LNCAP (cell line): ENCODE measurements around the gene MYO7B.

Source experiments
- TF ChIP-seq, protein P1 (sequence below): fragments of 450-650 bp; IDR thresholded peaks from 2 replicates; pipeline ENCODE4 v1.5.1; 2017; ENCODE audit warnings: mild to moderate bottlenecking

The MYO7B gene

DNA sequence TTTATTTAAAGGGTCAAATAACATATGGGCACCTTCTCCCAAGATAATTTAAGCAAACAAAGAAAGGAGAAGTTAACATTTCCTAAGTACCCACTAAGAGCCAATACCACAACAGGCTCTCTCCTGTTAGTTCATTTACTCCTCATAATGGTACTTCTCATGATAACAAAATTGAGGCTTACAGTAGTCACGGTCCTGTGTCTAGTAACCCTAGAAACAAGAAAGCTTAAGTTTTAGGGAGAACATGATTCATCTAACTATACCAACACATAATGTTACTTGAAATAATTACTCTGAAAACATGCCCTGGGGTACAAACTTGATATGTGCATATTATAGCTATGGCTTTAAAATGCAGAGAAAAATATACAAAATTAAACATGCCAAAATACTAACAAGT is 29.0 kb upstream of the MYO7B start:
- TF ChIP-seq, protein P1, sequence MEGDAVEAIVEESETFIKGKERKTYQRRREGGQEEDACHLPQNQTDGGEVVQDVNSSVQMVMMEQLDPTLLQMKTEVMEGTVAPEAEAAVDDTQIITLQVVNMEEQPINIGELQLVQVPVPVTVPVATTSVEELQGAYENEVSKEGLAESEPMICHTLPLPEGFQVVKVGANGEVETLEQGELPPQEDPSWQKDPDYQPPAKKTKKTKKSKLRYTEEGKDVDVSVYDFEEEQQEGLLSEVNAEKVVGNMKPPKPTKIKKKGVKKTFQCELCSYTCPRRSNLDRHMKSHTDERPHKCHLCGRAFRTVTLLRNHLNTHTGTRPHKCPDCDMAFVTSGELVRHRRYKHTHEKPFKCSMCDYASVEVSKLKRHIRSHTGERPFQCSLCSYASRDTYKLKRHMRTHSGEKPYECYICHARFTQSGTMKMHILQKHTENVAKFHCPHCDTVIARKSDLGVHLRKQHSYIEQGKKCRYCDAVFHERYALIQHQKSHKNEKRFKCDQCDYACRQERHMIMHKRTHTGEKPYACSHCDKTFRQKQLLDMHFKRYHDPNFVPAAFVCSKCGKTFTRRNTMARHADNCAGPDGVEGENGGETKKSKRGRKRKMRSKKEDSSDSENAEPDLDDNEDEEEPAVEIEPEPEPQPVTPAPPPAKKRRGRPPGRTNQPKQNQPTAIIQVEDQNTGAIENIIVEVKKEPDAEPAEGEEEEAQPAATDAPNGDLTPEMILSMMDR, result no peak

DNA sequence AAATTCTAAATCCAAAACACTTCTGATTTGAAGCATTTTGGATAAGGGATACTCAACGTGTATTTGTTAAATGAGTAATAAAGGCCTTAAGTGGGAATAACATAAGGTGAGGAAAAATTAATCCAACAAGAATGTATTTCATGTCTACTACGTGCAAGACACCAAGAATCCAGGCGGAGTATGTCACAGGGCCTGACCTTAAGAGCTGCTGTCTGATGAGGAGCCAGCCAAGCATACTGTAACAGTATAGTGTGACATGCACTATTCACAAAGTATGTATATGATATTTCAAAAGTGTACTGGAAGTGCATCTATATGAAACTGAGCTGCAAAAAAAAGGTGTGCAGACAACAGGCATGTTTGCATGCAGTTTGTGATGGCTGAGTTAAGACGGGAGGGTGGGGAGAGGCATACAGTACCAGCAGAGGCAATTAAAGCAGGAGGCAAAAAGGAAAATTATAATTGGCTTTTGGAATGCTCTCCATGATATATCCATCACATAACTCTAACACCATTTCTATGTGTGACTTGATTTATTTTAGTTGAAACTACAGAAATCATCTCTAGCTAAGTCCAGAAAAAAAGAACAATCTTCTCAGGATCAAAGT is 27.4 kb upstream of the MYO7B start:
- TF ChIP-seq, protein P1, result no peak

DNA sequence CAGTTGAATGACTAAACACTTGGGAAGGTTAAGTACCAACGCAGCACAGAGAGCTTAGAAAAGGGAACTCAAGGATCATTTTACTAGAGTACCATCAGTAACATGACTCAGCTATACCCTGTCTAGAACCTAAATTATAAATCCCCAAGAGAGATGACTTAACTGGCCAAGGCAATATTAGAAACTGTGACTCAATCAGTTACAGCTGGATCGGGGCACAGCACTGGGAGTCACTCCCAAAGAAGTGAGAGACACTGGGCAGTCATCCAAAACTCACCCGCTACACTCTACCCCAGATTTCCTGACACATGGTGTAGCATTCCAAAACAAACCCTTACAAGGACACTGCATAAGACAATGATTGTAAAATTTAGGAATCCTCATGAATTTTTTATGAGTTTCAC is 26.9 kb upstream of the MYO7B start:
- TF ChIP-seq, protein P1, result no peak

GRCh38 chr2:127510073-127510472 is 25.4 kb upstream of the MYO7B start:
- TF ChIP-seq, protein P1, result no peak

DNA sequence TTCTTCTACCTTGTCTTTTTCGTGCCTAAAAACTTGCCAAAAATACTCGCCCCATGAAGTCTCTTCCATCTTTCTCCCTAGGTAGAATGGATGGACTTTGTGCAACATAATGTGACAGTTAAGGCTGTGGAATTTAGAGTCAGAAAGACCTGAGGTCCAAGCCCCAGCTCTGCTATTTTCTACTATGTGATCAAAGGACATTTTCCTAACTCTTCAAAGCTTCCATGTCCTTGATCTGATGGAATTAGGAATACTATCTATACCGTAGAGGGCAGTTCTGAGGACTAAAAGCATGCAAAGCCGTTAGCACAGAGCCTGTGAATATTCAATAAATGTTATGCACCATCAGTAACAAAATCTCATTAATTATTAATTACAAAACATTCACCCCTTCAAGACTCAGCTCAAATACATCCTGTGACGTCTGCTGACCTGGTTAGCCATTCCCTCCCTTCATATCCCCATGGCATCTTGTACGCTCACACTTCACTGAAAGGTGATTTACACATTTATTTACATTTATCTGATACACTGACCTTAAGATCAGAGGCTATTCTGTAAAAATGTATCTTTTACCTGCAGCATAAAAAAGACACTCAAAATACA is 24.3 kb upstream of the MYO7B start:
- TF ChIP-seq, protein P1, result no peak

DNA sequence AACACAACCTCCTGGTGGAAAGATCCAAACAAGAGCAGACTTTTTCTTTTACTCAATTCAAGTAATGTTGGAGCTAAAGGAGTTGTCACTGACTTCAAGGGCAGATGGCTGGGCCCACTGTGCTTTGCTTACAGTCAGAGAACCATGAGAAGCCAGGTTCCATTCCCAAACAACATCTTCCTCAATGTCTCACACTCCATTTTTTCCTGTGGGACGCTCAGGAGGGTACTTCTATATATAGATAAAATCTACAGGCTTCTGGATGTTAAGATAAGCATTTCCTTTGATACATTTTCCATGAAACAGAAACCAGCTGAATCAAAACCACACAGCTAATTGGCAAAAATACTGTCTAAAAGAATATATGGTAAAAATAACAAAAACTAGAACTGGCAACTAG is 23.6 kb upstream of the MYO7B start:
- TF ChIP-seq, protein P1, result no peak

DNA sequence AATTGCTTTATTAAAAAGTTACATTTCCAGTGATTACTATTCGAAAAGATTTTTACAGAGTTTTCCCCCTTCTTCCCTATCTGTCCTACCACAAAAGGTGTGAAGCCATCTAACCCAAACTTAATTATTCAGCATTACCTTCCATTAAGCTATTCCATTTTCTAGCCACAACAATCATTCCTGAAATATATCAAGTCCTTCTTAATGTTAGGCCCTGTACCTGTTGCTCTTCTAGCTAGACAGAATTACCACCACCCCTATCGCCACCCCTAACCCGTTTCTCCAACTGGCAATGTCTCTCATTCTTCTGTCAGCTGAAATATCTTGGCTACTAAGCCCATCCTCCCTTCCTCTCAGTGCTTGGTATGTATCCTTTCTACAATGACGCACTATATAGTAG is 23.1 kb upstream of the MYO7B start:
- TF ChIP-seq, protein P1, result no peak
